NCI-H2196 (cell line): ENCODE data around the gene CLSTN3.
A peak's percentile ranks its signal among the peaks of the same experiment; 100 is the strongest.

Experiments used
- DNase-seq: peaks from one replicate; lab custom pipeline; 2025; ENCODE audit not compliant: unreplicated experiment; lab: John Stamatoyannopoulos, UW

Gene CLSTN3

GRCh38 chr12:7129872-7130691 is at the start of gene CLSTN3:
Gene CLSTN3, plus strand, starts transcription at chr12:7130371. Its CDS starts 278 bp downstream, at chr12:7130649.
- DNase-seq, result peak; percentile 53

- no peak for DNase-seq
Measured at GRCh38 chr12:7081037-7081436, 49.1 kb upstream of the CLSTN3 start.

- DNase-seq, result no peak
Measured at GRCh38 chr12:7083125-7083524, 47.0 kb upstream of the CLSTN3 start.

- DNase-seq, result no peak
Measured at GRCh38 chr12:7089196-7089871, 40.8 kb upstream of the CLSTN3 start.

- no peak for DNase-seq
Measured at GRCh38 chr12:7090222-7090998, 39.8 kb upstream of the CLSTN3 start.

- DNase-seq, result no peak
Measured at GRCh38 chr12:7091171-7091570, 39.0 kb upstream of the CLSTN3 start.

- no peak for DNase-seq
Measured at GRCh38 chr12:7091660-7092228, 38.4 kb upstream of the CLSTN3 start.

- peak; percentile 21 for DNase-seq
Measured at GRCh38 chr12:7092229-7092985, 37.8 kb upstream of the CLSTN3 start, which contains the start of gene C1R. Gene C1R, minus strand, starts transcription at chr12:7092445. Its CDS starts 57 bp downstream, at chr12:7092388.

- no peak for DNase-seq
Measured at GRCh38 chr12:7092986-7093460, 37.1 kb upstream of the CLSTN3 start.

GRCh38 chr12:7093486-7093885 is 36.7 kb upstream of the CLSTN3 start:
- DNase-seq, result no peak

GRCh38 chr12:7093892-7094291 is 36.3 kb upstream of the CLSTN3 start:
- no peak for DNase-seq

GRCh38 chr12:7096006-7096932 is 33.9 kb upstream of the CLSTN3 start:
- no peak for DNase-seq

GRCh38 chr12:7096979-7097378 is 33.2 kb upstream of the CLSTN3 start:
- no peak for DNase-seq

- DNase-seq, result peak; percentile 6
Measured at GRCh38 chr12:7099290-7099996, 30.7 kb upstream of the CLSTN3 start.

- no peak for DNase-seq
Measured at GRCh38 chr12:7100239-7100638, 29.9 kb upstream of the CLSTN3 start.

- no peak for DNase-seq
Measured at GRCh38 chr12:7101047-7101693, 29.0 kb upstream of the CLSTN3 start.

- DNase-seq, result no peak
Measured at GRCh38 chr12:7101694-7102131, 28.5 kb upstream of the CLSTN3 start.

GRCh38 chr12:7102582-7102981 is 27.6 kb upstream of the CLSTN3 start:
- no peak for DNase-seq
